ENCODE data around the gene DUSP5.

The DUSP5 gene, protein sequence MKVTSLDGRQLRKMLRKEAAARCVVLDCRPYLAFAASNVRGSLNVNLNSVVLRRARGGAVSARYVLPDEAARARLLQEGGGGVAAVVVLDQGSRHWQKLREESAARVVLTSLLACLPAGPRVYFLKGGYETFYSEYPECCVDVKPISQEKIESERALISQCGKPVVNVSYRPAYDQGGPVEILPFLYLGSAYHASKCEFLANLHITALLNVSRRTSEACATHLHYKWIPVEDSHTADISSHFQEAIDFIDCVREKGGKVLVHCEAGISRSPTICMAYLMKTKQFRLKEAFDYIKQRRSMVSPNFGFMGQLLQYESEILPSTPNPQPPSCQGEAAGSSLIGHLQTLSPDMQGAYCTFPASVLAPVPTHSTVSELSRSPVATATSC

GRCh38 chr10:110497438-110498086 lies at the start of gene DUSP5:
TSS of gene DUSP5 (plus strand) at chr10:110497907. CDS start at chr10:110498122, 215 bp downstream.
- no peaks in the 10 kb centered on the region for H3K4me1 ChIP-seq

GRCh38 chr10:110448682-110449418 lies 48.9 kb upstream of the DUSP5 start:
- H3K27me3 ChIP-seq (ENCODE audit: control insufficient read depth, insufficient read depth, low read length), result no peaks in the 10 kb centered on the region
- no peak overlapping the region for H3K4me3 ChIP-seq (ENCODE audit: low read depth, low read length)
- no peaks in the 10 kb centered on the region for H3K9me3 ChIP-seq (ENCODE audit: control insufficient read depth, low read length)
- H2AFZ ChIP-seq, result no peak overlapping the region
- no peaks in the 10 kb centered on the region for H3K4me1 ChIP-seq
- no peak overlapping the region for H3K9ac ChIP-seq
- H3K27ac ChIP-seq, result no peak overlapping the region
- H3K79me2 ChIP-seq, result no peaks in the 10 kb centered on the region
- H3K36me3 ChIP-seq (ENCODE audit: control insufficient read depth, insufficient read depth, low read length), result no peaks in the 10 kb centered on the region
- H3K4me2 ChIP-seq (ENCODE audit: low read length), result no peak overlapping the region
- TF ChIP-seq CTCF (IDR thresholded peaks at IDR 0.05), result no peak

More at GRCh38 chr10:110497438-110498086, at the start of gene DUSP5:
- no peak for TF ChIP-seq CTCF (IDR thresholded peaks at IDR 0.05)
- no peaks in the 10 kb centered on the region for H3K79me2 ChIP-seq
- H3K4me2 ChIP-seq (ENCODE audit: low read length), result no peak within 1 kb of the TSS
- H3K27ac ChIP-seq, result peak within 1 kb of the TSS; percentile 73
- no peaks in the 10 kb centered on the region for H3K9me3 ChIP-seq (ENCODE audit: control insufficient read depth, low read length)
- H3K27me3 ChIP-seq (ENCODE audit: control insufficient read depth, insufficient read depth, low read length), result peaks cover 4% of the 10 kb centered on the region
- H3K36me3 ChIP-seq (ENCODE audit: control insufficient read depth, insufficient read depth, low read length), result no peaks in the 10 kb centered on the region
- H3K9ac ChIP-seq, result no peak within 1 kb of the TSS
- peak within 1 kb of the TSS; percentile 49 for H3K4me3 ChIP-seq (ENCODE audit: low read depth, low read length)
- H2AFZ ChIP-seq, result peak within 1 kb of the TSS; percentile 86

- H3K27ac ChIP-seq, result no peak overlapping the region
- H3K27me3 ChIP-seq (ENCODE audit: control insufficient read depth, insufficient read depth, low read length), result no peaks in the 10 kb centered on the region
- no peaks in the 10 kb centered on the region for H3K9me3 ChIP-seq (ENCODE audit: control insufficient read depth, low read length)
- no peak overlapping the region for H2AFZ ChIP-seq
- no peaks in the 10 kb centered on the region for H3K4me1 ChIP-seq
- no peaks in the 10 kb centered on the region for H3K79me2 ChIP-seq
- H3K4me2 ChIP-seq (ENCODE audit: low read length), result no peak overlapping the region
- H3K4me3 ChIP-seq (ENCODE audit: low read depth, low read length), result no peak overlapping the region
- TF ChIP-seq CTCF (IDR thresholded peaks at IDR 0.05), result no peak
- no peak overlapping the region for H3K9ac ChIP-seq
- H3K36me3 ChIP-seq (ENCODE audit: control insufficient read depth, insufficient read depth, low read length), result no peaks in the 10 kb centered on the region
These were observed 42.3 kb upstream of the DUSP5 start for GRCh38 chr10:110455446-110455845.

DNA sequence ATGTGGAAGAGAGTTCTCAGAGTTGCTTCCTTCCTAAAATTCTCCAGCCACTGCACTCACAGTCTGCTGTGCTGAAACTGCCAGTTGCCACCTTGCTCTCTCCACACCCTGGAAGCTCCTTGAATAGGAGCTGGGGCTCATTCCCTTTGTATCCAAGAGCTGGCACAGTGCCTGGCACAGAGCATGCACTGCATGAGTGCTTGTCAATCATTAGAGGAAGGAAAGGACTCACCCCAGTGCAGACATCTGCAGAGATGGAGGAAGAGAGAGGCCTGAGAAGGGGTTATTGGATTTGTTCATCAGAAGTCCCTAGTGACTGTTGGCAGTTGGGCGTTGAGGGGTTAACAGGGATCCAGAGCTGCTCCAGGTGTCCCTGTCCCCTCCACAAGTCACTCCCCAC lies 41.7 kb upstream of the DUSP5 start:
- no peak overlapping the region for H3K9ac ChIP-seq
- H3K36me3 ChIP-seq (ENCODE audit: control insufficient read depth, insufficient read depth, low read length), result no peaks in the 10 kb centered on the region
- no peak for TF ChIP-seq CTCF (IDR thresholded peaks at IDR 0.05)
- H3K79me2 ChIP-seq, result no peaks in the 10 kb centered on the region
- H3K27me3 ChIP-seq (ENCODE audit: control insufficient read depth, insufficient read depth, low read length), result no peaks in the 10 kb centered on the region
- H3K4me1 ChIP-seq, result no peaks in the 10 kb centered on the region
- no peak overlapping the region for H3K4me2 ChIP-seq (ENCODE audit: low read length)
- no peak overlapping the region for H3K4me3 ChIP-seq (ENCODE audit: low read depth, low read length)
- H3K9me3 ChIP-seq (ENCODE audit: control insufficient read depth, low read length), result no peaks in the 10 kb centered on the region
- no peak overlapping the region for H3K27ac ChIP-seq
- H2AFZ ChIP-seq, result no peak overlapping the region
